CD4-positive, CD25-positive, alpha-beta regulatory T cell (primary cell): ENCODE results near the gene SUSD1. TPM values are rescaled to one million over a fixed set of nuclear protein-coding genes. Genes with fewer than 3 reads are reported as not detected.

Experiments
- ATAC-seq, 2 donors: fragments of 150-1000 bp; cut with Tn5 transposase; one replicate each; pipeline ENCODE4 v1.10.0; 2021; ENCODE audit warnings: low read depth in 2 of 2, moderate number of reproducible peaks in 2 of 2, moderate library complexity in 1 of 2
- DNase-seq, 3 donors: peaks; one replicate each; pipeline versions ENCODE4 v3.0.0 to v3.0.0-alpha.2; 2012 to 2022; ENCODE audit warnings: mixed read lengths in 1 of 3
- H3K27ac ChIP-seq: one replicate; pipeline ENCODE4 v1.7.0; 2013; ENCODE audit warnings: mild to moderate bottlenecking, low read length; ENCODE audit not compliant: insufficient read depth, poor library complexity, severe bottlenecking
- H3K27me3 ChIP-seq: one replicate; pipeline ENCODE4 v1.7.0; 2013; ENCODE audit warnings: low read length; ENCODE audit not compliant: control insufficient read depth, insufficient read depth
- H3K36me3 ChIP-seq: one replicate; pipeline ENCODE4 v1.7.0; 2013; ENCODE audit warnings: mild to moderate bottlenecking, low read length, moderate library complexity; ENCODE audit not compliant: control insufficient read depth, insufficient read depth
- H3K4me1 ChIP-seq: 2 replicates; pipeline ENCODE4 v1.7.0; 2013; ENCODE audit warnings: mild to moderate bottlenecking, low read length; ENCODE audit not compliant: insufficient read depth, control insufficient read depth, poor library complexity, severe bottlenecking
- H3K4me3 ChIP-seq: one replicate; pipeline ENCODE4 v1.7.0; 2013; ENCODE audit warnings: low read depth, mild to moderate bottlenecking, low read length, moderate library complexity
- H3K9me3 ChIP-seq, 2 experiments: 1 replicate in 1 of 2; 2 replicates in 1 of 2; pipeline ENCODE4 v1.7.0; 2013; ENCODE audit warnings: low read length in 2 of 2, mild to moderate bottlenecking in 1 of 2, moderate library complexity in 1 of 2; ENCODE audit not compliant: control insufficient read depth in 2 of 2
- H3K27ac Mint-ChIP-seq, 3 donors: one replicate each; pipeline ENCODE4 v1.8.0; 2020 to 2022; ENCODE audit warnings: mild to moderate bottlenecking in 3 of 3, mixed read lengths in 3 of 3, moderate library complexity in 2 of 3
- H3K27me3 Mint-ChIP-seq: one replicate; pipeline ENCODE4 v1.8.0; 2022; ENCODE audit warnings: mild to moderate bottlenecking, mixed read lengths
- H3K36me3 Mint-ChIP-seq: one replicate; pipeline ENCODE4 v1.8.0; 2020; ENCODE audit warnings: mixed read lengths
- H3K4me1 Mint-ChIP-seq, 4 donors: one replicate each; pipeline ENCODE4 v1.8.0; 2020 to 2022; ENCODE audit warnings: mixed read lengths in 4 of 4, mild to moderate bottlenecking in 1 of 4
- H3K4me3 Mint-ChIP-seq, 4 donors: one replicate each; pipeline ENCODE4 v1.8.0; 2020 to 2022; ENCODE audit warnings: mild to moderate bottlenecking in 4 of 4, mixed read lengths in 4 of 4, moderate library complexity in 3 of 4
- H3K9me3 Mint-ChIP-seq, 7 donors: one replicate each; pipeline ENCODE4 v1.8.0; 2020 to 2022; ENCODE audit warnings: mixed read lengths in 7 of 7, mild to moderate bottlenecking in 3 of 7, moderate library complexity in 2 of 7
- polyA plus RNA-seq, 4 donors: library from polyadenylated mRNA; unstranded; fragments of 300-500 nt; fragmentation: Illumina TruSeq; gene quantifications; one replicate each; pipeline ENCODE4 v1.2.3, GENCODE V29; 2021
- total RNA-seq: library from RNA; stranded (reverse); gene quantifications from one replicate; pipeline ENCODE4 v1.2.3, GENCODE V29; 2022

SUSD1 gene
- total and polyA plus RNA-seq, 5 donors from 2014 or later = 3.2 to 9.7 (median 7.0) TPM

- no peak overlapping the region for H3K4me3 ChIP-seq
- no peak overlapping the region for H3K27ac ChIP-seq
- peaks cover 22% of the 10 kb centered on the region for H3K36me3 Mint-ChIP-seq
- no peak overlapping the region for H3K27ac Mint-ChIP-seq
- peaks cover 19% of the 10 kb centered on the region for H3K4me1 ChIP-seq
- H3K36me3 ChIP-seq = no peaks in the 10 kb centered on the region
- peaks cover 0 to 1% of the 10 kb centered on the region in 2 experiments for H3K9me3 ChIP-seq
- H3K27me3 Mint-ChIP-seq = no peaks in the 10 kb centered on the region
- no peak overlapping the region for H3K4me3 Mint-ChIP-seq
- peaks cover 5 to 44% (median 31%) of the 10 kb centered on the region in 4 donors for H3K4me1 Mint-ChIP-seq
- DNase-seq (no peak), ATAC-seq (no peak)
- no peaks in the 10 kb centered on the region for H3K27me3 ChIP-seq
- H3K9me3 Mint-ChIP-seq = peaks cover 0 to 3% (median 0%) of the 10 kb centered on the region in 7 donors
Measured at GRCh38 chr9:112042244-112042638, 132.9 kb downstream of the SUSD1 start.

GRCh38 chr9:112041536-112042243 is 133.4 kb downstream of the SUSD1 start:
- ATAC-seq = no peak
- H3K9me3 ChIP-seq = no peaks in the 10 kb centered on the region
- no peak overlapping the region for H3K4me3 ChIP-seq
- H3K36me3 ChIP-seq = no peaks in the 10 kb centered on the region
- H3K36me3 Mint-ChIP-seq = peaks cover 19% of the 10 kb centered on the region
- H3K4me1 ChIP-seq = peaks cover 24% of the 10 kb centered on the region
- H3K4me3 Mint-ChIP-seq = no peak overlapping the region
- H3K27ac ChIP-seq = no peak overlapping the region
- no peak for DNase-seq
- no peaks in the 10 kb centered on the region for H3K27me3 Mint-ChIP-seq
- no peaks in the 10 kb centered on the region for H3K27me3 ChIP-seq
- H3K27ac Mint-ChIP-seq = peak overlapping the region in 1 of 3 donors; percentile 32
- H3K9me3 Mint-ChIP-seq = peaks cover 0 to 1% (median 0%) of the 10 kb centered on the region in 7 donors
- peaks cover 9 to 45% (median 36%) of the 10 kb centered on the region in 4 donors for H3K4me1 Mint-ChIP-seq

- DNase-seq = no peak
- H3K4me3 Mint-ChIP-seq = no peak overlapping the region
- peaks cover 29% of the 10 kb centered on the region for H3K4me1 ChIP-seq
- H3K9me3 ChIP-seq = no peaks in the 10 kb centered on the region
- no peaks in the 10 kb centered on the region for H3K27me3 Mint-ChIP-seq
- no peak overlapping the region for H3K4me3 ChIP-seq
- ATAC-seq = no peak
- H3K36me3 ChIP-seq = no peaks in the 10 kb centered on the region
- peaks cover 0 to 1% (median 0%) of the 10 kb centered on the region in 7 donors for H3K9me3 Mint-ChIP-seq
- peaks cover 19% of the 10 kb centered on the region for H3K36me3 Mint-ChIP-seq
- H3K4me1 Mint-ChIP-seq = peaks cover 9 to 50% (median 36%) of the 10 kb centered on the region in 4 donors
- no peaks in the 10 kb centered on the region for H3K27me3 ChIP-seq
- H3K27ac Mint-ChIP-seq = peak overlapping the region in 1 of 3 donors; percentile 58
- no peak overlapping the region for H3K27ac ChIP-seq
Measured at GRCh38 chr9:112041199-112041535, 133.9 kb downstream of the SUSD1 start.

- Mint-ChIP-seq H3K4me3 (peak overlapping the region; percentile 53 to 83 (median 78)), H3K4me1 (peaks cover 14 to 82% (median 54%) of the 10 kb centered on the region in 4 donors)
- DNase-seq = no peak
Measured at GRCh38 chr9:112038017-112038408, 137.1 kb downstream of the SUSD1 start.

GRCh38 chr9:112037281-112038016 is 137.6 kb downstream of the SUSD1 start:
- H3K27ac ChIP-seq = peak overlapping the region; percentile 51
- H3K36me3 ChIP-seq = no peaks in the 10 kb centered on the region
- H3K9me3 ChIP-seq = no peaks in the 10 kb centered on the region
- peaks cover 15% of the 10 kb centered on the region for H3K36me3 Mint-ChIP-seq
- peaks cover 14 to 86% (median 57%) of the 10 kb centered on the region in 4 donors for H3K4me1 Mint-ChIP-seq
- H3K4me3 Mint-ChIP-seq = peak overlapping the region; percentile 53 to 83 (median 78)
- DNase-seq (peak; percentile 32 to 97 (median 87)), ATAC-seq (peak; percentile 97 to 98)
- peak overlapping the region; percentile 73 for H3K4me3 ChIP-seq
- no peaks in the 10 kb centered on the region for H3K27me3 ChIP-seq
- H3K9me3 Mint-ChIP-seq = no peaks in the 10 kb centered on the region
- H3K4me1 ChIP-seq = peaks cover 45% of the 10 kb centered on the region
- no peaks in the 10 kb centered on the region for H3K27me3 Mint-ChIP-seq
- H3K27ac Mint-ChIP-seq = peak overlapping the region; percentile 76 to 90 (median 88)

More at GRCh38 chr9:112038017-112038408, 137.1 kb downstream of the SUSD1 start:
- peaks cover 15% of the 10 kb centered on the region for H3K36me3 Mint-ChIP-seq
- H3K9me3 ChIP-seq = no peaks in the 10 kb centered on the region
- peaks cover 41% of the 10 kb centered on the region for H3K4me1 ChIP-seq
- peak; percentile 35 to 38 for ATAC-seq
- H3K27ac Mint-ChIP-seq = peak overlapping the region; percentile 76 to 90 (median 88)
- peak overlapping the region; percentile 73 for H3K4me3 ChIP-seq
- no peaks in the 10 kb centered on the region for H3K27me3 ChIP-seq
- H3K27me3 Mint-ChIP-seq = no peaks in the 10 kb centered on the region
- H3K9me3 Mint-ChIP-seq = no peaks in the 10 kb centered on the region
- H3K36me3 ChIP-seq = no peaks in the 10 kb centered on the region
- peak overlapping the region; percentile 51 for H3K27ac ChIP-seq

GRCh38 chr9:112035166-112035826 is 139.8 kb downstream of the SUSD1 start:
- Histone ChIP-seq H3K36me3 (no peaks in the 10 kb centered on the region), H3K4me3 (no peak overlapping the region), H3K27me3 (no peaks in the 10 kb centered on the region), H3K4me1 (peaks cover 64% of the 10 kb centered on the region), H3K27ac (no peak overlapping the region), H3K9me3 (no peaks in the 10 kb centered on the region)
- peaks cover 21 to 94% (median 63%) of the 10 kb centered on the region in 4 donors for H3K4me1 Mint-ChIP-seq
- no peaks in the 10 kb centered on the region for H3K27me3 Mint-ChIP-seq
- DNase-seq (no peak), ATAC-seq (no peak)
- peak overlapping the region in 3 of 4 donors; percentile 51 to 55 (median 54) for H3K4me3 Mint-ChIP-seq
- peaks cover 4% of the 10 kb centered on the region for H3K36me3 Mint-ChIP-seq
- peaks cover 0 to 2% (median 0%) of the 10 kb centered on the region in 7 donors for H3K9me3 Mint-ChIP-seq
- H3K27ac Mint-ChIP-seq = peak overlapping the region; percentile 28 to 71 (median 31)

- no peak overlapping the region for H3K4me3 ChIP-seq
- Mint-ChIP-seq H3K27me3 (no peaks in the 10 kb centered on the region), H3K4me3 (peak overlapping the region in 2 of 4 donors; percentile 28 to 55), H3K9me3 (peaks cover 0 to 2% (median 0%) of the 10 kb centered on the region in 7 donors), H3K36me3 (no peaks in the 10 kb centered on the region), H3K27ac (no peak overlapping the region), H3K4me1 (peaks cover 27 to 97% (median 69%) of the 10 kb centered on the region in 4 donors)
- no peaks in the 10 kb centered on the region for H3K9me3 ChIP-seq
- DNase-seq = no peak
- H3K4me1 ChIP-seq = peaks cover 75% of the 10 kb centered on the region
- H3K27me3 ChIP-seq = no peaks in the 10 kb centered on the region
- no peak overlapping the region for H3K27ac ChIP-seq
- H3K36me3 ChIP-seq = no peaks in the 10 kb centered on the region
- no peak for ATAC-seq
Measured at GRCh38 chr9:112034216-112034611, 140.9 kb downstream of the SUSD1 start.
